ENCODE measurements around the gene LAMTOR2. TPM values are rescaled to one million over a fixed set of nuclear protein-coding genes. Genes with fewer than 3 reads are reported as not detected.

LAMTOR2 gene
- total RNA-seq, 1 experiment from 2014 or later: 63.4 TPM

DNA sequence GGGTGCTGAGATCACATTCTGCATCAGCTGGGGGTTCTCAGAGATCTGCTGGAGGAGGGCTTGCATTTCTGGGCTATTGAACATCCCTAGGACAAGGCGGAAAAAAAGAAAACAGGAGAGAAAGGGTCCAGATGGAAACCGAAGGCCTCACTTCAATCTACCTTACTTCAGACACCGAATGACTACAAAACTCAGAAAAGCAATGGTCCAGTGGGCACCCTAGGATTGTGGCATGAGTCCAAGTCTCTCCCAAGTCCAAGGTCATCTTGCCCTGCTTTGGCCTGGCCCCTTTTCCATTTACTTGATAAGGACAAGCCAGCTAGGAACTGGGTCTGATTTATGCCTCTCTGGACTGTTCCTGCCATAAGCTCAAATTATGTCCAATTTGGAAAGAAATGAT is 11.8 kb upstream of the LAMTOR2 start:
- no TSS peak for BruUV-seq (replicated peaks)
- POLR2A ChIA-PET: no interaction called here
- Histone ChIP-seq H3K27ac (ENCODE audit: low read length) (no peak overlapping the region), H3K4me1 (ENCODE audit: control insufficient read depth, insufficient read depth, low read length) (peaks cover 7% of the 10 kb centered on the region), H3K27me3 (ENCODE audit: control insufficient read depth, insufficient read depth, low read length) (no peaks in the 10 kb centered on the region), H3K9me3 (ENCODE audit: control insufficient read depth, insufficient read depth, low read depth, low read length) (no peaks in the 10 kb centered on the region), H3K36me3 (ENCODE audit: control insufficient read depth, insufficient read depth, low read length) (peaks cover 3% of the 10 kb centered on the region; the same call in 1 of the 2 replicates), H3K4me3 (ENCODE audit: low read depth in 2 of 2, low read length in 2 of 2) (no peak overlapping the region)
- in situ Hi-C loops (cut with HindIII; ENCODE audit: low pct_unique_long_range_greater_than_20kb, low sequenced_read_pairs) (no loop called here), intact Hi-C loops (cut with micrococcal nuclease; ENCODE audit: unreplicated experiment) (no loop called here)
- CTCF ChIA-PET: no interaction called here
- DNase-seq (ENCODE audit: low read depth, low spot score) (no peak), ATAC-seq (no peak)
- no peak for TF ChIP-seq POLR2AphosphoS5 (IDR thresholded peaks at IDR 0.05; ENCODE audit: low read depth, low read length)
- TF ChIP-seq SIN3A (IDR thresholded peaks at IDR 0.05; ENCODE audit: borderline replicate concordance, insufficient read depth, low read depth, low read length): no peak
- no peak for TF ChIP-seq REST (IDR thresholded peaks at IDR 0.05; ENCODE audit: insufficient read depth in 1 of 2, low read depth in 2 of 2, low read length in 1 of 2)
- no peak for TF ChIP-seq CTCF (IDR thresholded peaks at IDR 0.05)
- no peak for TF ChIP-seq TCF7L2 (IDR thresholded peaks at IDR 0.05; ENCODE audit: low read depth, low read length)

DNA sequence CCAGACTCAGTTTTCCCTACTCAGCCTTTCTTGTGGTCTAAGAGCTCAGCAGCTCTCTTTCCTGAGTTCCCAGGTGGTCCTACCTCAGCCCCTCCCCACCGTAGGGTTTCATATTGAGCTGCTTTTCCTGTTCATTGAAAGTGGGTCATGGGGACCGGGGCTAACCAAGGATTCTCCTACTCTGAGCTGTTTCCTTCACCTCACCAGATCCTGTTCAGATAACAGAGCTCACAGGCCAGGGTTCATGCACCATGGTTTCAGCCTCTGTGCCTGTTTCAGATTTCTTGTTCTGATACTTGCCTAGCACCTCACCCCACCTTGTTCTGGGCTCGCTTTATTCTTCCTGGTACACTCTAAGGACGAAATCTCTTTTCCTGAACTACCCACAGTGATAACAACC is 9.5 kb upstream of the LAMTOR2 start:
- Histone ChIP-seq H3K9me3 (ENCODE audit: control insufficient read depth, insufficient read depth, low read depth, low read length) (no peaks in the 10 kb centered on the region), H3K36me3 (ENCODE audit: control insufficient read depth, insufficient read depth, low read length) (peaks cover 3% of the 10 kb centered on the region), H3K27me3 (ENCODE audit: control insufficient read depth, insufficient read depth, low read length) (no peaks in the 10 kb centered on the region), H3K4me1 (ENCODE audit: control insufficient read depth, insufficient read depth, low read length) (peaks cover 7% of the 10 kb centered on the region), H3K27ac (ENCODE audit: low read length) (no peak overlapping the region), H3K4me3 (ENCODE audit: low read depth in 2 of 2, low read length in 2 of 2) (no peak overlapping the region)
- DNase-seq (ENCODE audit: low read depth, low spot score) (no peak), ATAC-seq (no peak)
- CTCF ChIA-PET: interaction anchor here (0.8 kb wide), 1 partner anchor 79 kb away, joined by 4 read pairs; no protein-coding TSS in a partner anchor
- TF ChIP-seq CTCF (IDR thresholded peaks at IDR 0.05) (no peak), TCF7L2 (IDR thresholded peaks at IDR 0.05; ENCODE audit: low read depth, low read length) (no peak), REST (IDR thresholded peaks at IDR 0.05; ENCODE audit: insufficient read depth in 1 of 2, low read depth in 2 of 2, low read length in 1 of 2) (no peak), SIN3A (IDR thresholded peaks at IDR 0.05; ENCODE audit: borderline replicate concordance, insufficient read depth, low read depth, low read length) (no peak), POLR2AphosphoS5 (IDR thresholded peaks at IDR 0.05; ENCODE audit: low read depth, low read length) (no peak)
- no TSS peak for BruUV-seq (replicated peaks)
- POLR2A ChIA-PET: no interaction called here
- intact Hi-C loops (cut with micrococcal nuclease; ENCODE audit: unreplicated experiment) (no loop called here), in situ Hi-C loops (cut with HindIII; ENCODE audit: low pct_unique_long_range_greater_than_20kb, low sequenced_read_pairs) (no loop called here)
